ENCODE data around the gene KRT38. TPM values are rescaled to one million over a fixed set of nuclear protein-coding genes. Genes with fewer than 3 reads are reported as not detected.

Gene KRT38
- total RNA-seq, 6 donors from 2014 or later: not detected

- Histone ChIP-seq H3K36me3 (no peaks in the 10 kb centered on the region), H3K4me3 (no peak overlapping the region), H3K4me1 (no peaks in the 10 kb centered on the region), H3K27me3 (no peaks in the 10 kb centered on the region), H3K9me3 (no peaks in the 10 kb centered on the region), H3K27ac (no peak overlapping the region)
- ATAC-seq (ENCODE audit: low FRiP score in 2 of 2) (no peak), DNase-seq (no peak)
- WGBS, 2 donors: 84 to 93% methylated on average over 3 to 4 of the region's 6 CpGs
- no peak for TF ChIP-seq POLR2AphosphoS5 (IDR thresholded peaks at IDR 0.05)
- TF ChIP-seq, protein P1, sequence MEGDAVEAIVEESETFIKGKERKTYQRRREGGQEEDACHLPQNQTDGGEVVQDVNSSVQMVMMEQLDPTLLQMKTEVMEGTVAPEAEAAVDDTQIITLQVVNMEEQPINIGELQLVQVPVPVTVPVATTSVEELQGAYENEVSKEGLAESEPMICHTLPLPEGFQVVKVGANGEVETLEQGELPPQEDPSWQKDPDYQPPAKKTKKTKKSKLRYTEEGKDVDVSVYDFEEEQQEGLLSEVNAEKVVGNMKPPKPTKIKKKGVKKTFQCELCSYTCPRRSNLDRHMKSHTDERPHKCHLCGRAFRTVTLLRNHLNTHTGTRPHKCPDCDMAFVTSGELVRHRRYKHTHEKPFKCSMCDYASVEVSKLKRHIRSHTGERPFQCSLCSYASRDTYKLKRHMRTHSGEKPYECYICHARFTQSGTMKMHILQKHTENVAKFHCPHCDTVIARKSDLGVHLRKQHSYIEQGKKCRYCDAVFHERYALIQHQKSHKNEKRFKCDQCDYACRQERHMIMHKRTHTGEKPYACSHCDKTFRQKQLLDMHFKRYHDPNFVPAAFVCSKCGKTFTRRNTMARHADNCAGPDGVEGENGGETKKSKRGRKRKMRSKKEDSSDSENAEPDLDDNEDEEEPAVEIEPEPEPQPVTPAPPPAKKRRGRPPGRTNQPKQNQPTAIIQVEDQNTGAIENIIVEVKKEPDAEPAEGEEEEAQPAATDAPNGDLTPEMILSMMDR (IDR thresholded peaks at IDR 0.05): no peak
- no peak for TF ChIP-seq EP300 (IDR thresholded peaks at IDR 0.05)
- no peak for TF ChIP-seq POLR2A (IDR thresholded peaks at IDR 0.05)
Observed at GRCh38 chr17:41449008-41449407, 8.2 kb upstream of the KRT38 start.

DNA sequence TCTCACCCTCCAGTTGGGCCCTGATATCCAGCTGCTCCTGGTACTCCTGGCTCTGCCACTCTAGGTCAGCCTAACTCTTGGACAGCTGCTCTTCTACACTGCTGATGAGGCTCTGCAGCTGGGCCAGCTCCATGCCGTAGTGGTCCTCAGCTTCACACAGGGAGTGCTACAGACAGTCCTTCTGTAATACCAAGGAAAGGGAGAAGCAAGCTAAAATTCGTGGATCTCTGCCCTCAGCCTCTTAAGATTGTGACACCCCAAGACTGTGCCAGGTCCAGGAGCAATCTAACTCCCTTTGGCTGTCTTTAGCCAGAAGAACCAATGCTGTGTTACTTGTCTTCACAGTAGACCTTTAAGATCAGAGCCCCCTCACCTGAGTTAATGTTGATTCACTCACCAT is 7.7 kb upstream of the KRT38 start:
- H3K4me1 ChIP-seq: no peaks in the 10 kb centered on the region
- no peaks in the 10 kb centered on the region for H3K9me3 ChIP-seq
- DNase-seq: no peak
- TF ChIP-seq POLR2A (IDR thresholded peaks at IDR 0.05): no peak
- TF ChIP-seq POLR2AphosphoS5 (IDR thresholded peaks at IDR 0.05): no peak
- TF ChIP-seq, protein P1 (IDR thresholded peaks at IDR 0.05): no peak
- TF ChIP-seq EP300 (IDR thresholded peaks at IDR 0.05): no peak
- no peak overlapping the region for H3K27ac ChIP-seq
- no peaks in the 10 kb centered on the region for H3K36me3 ChIP-seq
- no peak for ATAC-seq (ENCODE audit: low FRiP score in 2 of 2)
- no peaks in the 10 kb centered on the region for H3K27me3 ChIP-seq
- H3K4me3 ChIP-seq: no peak overlapping the region
- 61% methylated on average over 2 of the region's 2 CpGs; no CpG with 5 or more reads in 1 of the 2 donors for WGBS, 2 donors

- ATAC-seq (ENCODE audit: low FRiP score in 2 of 2) (peak in 1 of 2 donors; percentile 46), DNase-seq (no peak)
- no peaks in the 10 kb centered on the region for H3K9me3 ChIP-seq
- H3K27ac ChIP-seq: no peak overlapping the region
- no peaks in the 10 kb centered on the region for H3K36me3 ChIP-seq
- TF ChIP-seq POLR2AphosphoS5 (IDR thresholded peaks at IDR 0.05): no peak
- TF ChIP-seq, protein P1 (IDR thresholded peaks at IDR 0.05): no peak
- no peak for TF ChIP-seq POLR2A (IDR thresholded peaks at IDR 0.05)
- no peak for TF ChIP-seq EP300 (IDR thresholded peaks at IDR 0.05)
- no peaks in the 10 kb centered on the region for H3K4me1 ChIP-seq
- WGBS, 2 donors: 40 to 45% methylated on average over 2 of the region's 2 CpGs
- no peak overlapping the region for H3K4me3 ChIP-seq
- no peaks in the 10 kb centered on the region for H3K27me3 ChIP-seq
Observed at GRCh38 chr17:41446806-41447205, 6.0 kb upstream of the KRT38 start.

DNA sequence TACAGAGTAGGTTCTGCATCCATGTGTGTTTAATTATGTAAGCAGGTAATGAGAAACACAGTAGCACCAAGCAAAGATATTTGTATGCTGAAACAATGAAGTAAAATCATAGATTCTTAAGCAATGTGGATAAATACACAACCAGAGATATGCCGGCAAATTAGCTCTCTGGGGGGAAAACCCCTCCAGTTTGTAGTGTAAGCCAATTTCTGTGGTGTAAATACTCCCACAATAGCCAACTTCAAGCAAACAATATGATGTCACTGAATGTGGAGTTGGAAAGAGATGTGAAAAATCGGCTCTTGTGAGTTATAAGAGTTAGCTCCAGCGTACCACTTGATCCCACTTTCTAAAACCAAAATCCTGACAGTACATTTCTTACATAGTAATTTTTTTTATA is 3.9 kb upstream of the KRT38 start:
- H3K4me3 ChIP-seq: no peak overlapping the region
- no peaks in the 10 kb centered on the region for H3K36me3 ChIP-seq
- H3K27ac ChIP-seq: no peak overlapping the region
- 57 to 60% methylated on average over 3 of the region's 3 CpGs for WGBS, 2 donors
- TF ChIP-seq POLR2A (IDR thresholded peaks at IDR 0.05) (no peak), EP300 (IDR thresholded peaks at IDR 0.05) (no peak), POLR2AphosphoS5 (IDR thresholded peaks at IDR 0.05) (no peak)
- TF ChIP-seq, protein P1 (IDR thresholded peaks at IDR 0.05): no peak
- DNase-seq: no peak
- H3K4me1 ChIP-seq: no peaks in the 10 kb centered on the region
- ATAC-seq (ENCODE audit: low FRiP score in 2 of 2): no peak
- no peaks in the 10 kb centered on the region for H3K27me3 ChIP-seq
- no peaks in the 10 kb centered on the region for H3K9me3 ChIP-seq

GRCh38 chr17:41444186-41444585 is 3.4 kb upstream of the KRT38 start:
- DNase-seq (no peak), ATAC-seq (ENCODE audit: low FRiP score in 2 of 2) (no peak)
- no peak for TF ChIP-seq POLR2A (IDR thresholded peaks at IDR 0.05)
- TF ChIP-seq, protein P1 (IDR thresholded peaks at IDR 0.05): no peak
- H3K27ac ChIP-seq: no peak overlapping the region
- H3K36me3 ChIP-seq: no peaks in the 10 kb centered on the region
- H3K4me3 ChIP-seq: no peak overlapping the region
- H3K4me1 ChIP-seq: no peaks in the 10 kb centered on the region
- no peaks in the 10 kb centered on the region for H3K27me3 ChIP-seq
- WGBS, 2 donors: 59 to 60% methylated on average over 1 of the region's 1 CpG
- no peaks in the 10 kb centered on the region for H3K9me3 ChIP-seq
